Loucy (cell line): ENCODE measurements around the gene CDH13.

Source experiments
- EZH2phosphoT487 ChIP-seq: fragments of 200-600 bp; IDR thresholded peaks from 2 replicates; pipeline ENCODE4 v1.6.1; 2018; ENCODE audit warnings: antibody characterized with exemption, mild to moderate bottlenecking, moderate library complexity, borderline replicate concordance
- TF ChIP-seq, protein P1 (sequence below): fragments of 200-600 bp; sonication (generic); conservative IDR thresholded peaks from 2 replicates; pipeline ENCODE4 v1.5.1; 2014; ENCODE audit warnings: mild to moderate bottlenecking, antibody characterized with exemption, low read length

DNA sequence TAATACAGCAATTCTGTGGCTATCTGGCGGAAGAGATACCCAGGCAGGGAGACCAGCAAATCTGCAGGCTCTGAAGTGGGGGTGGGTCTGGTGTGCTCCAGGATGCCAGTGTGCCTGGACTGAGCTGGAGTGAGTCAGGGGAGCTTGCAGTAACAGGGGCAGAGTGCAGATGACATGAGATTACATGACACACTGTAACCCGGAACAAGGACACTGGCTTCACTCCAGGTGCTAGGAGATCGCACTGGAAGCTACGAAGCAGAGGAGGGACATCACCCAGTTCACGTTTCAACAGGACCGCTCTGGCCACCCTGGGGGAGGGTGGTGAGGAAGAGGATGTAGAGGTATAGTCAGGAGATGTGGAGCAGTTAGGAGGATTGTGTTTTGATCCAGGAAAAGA is 475.6 kb downstream of the CDH13 start:
- TF ChIP-seq, protein P1, sequence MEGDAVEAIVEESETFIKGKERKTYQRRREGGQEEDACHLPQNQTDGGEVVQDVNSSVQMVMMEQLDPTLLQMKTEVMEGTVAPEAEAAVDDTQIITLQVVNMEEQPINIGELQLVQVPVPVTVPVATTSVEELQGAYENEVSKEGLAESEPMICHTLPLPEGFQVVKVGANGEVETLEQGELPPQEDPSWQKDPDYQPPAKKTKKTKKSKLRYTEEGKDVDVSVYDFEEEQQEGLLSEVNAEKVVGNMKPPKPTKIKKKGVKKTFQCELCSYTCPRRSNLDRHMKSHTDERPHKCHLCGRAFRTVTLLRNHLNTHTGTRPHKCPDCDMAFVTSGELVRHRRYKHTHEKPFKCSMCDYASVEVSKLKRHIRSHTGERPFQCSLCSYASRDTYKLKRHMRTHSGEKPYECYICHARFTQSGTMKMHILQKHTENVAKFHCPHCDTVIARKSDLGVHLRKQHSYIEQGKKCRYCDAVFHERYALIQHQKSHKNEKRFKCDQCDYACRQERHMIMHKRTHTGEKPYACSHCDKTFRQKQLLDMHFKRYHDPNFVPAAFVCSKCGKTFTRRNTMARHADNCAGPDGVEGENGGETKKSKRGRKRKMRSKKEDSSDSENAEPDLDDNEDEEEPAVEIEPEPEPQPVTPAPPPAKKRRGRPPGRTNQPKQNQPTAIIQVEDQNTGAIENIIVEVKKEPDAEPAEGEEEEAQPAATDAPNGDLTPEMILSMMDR: no peak
- no peak for TF ChIP-seq EZH2phosphoT487
